GM19023 (cell line): Measurements from ENCODE around the gene ARMH4.
"Not testable (repeated sequence)": the region's sequence is repeated elsewhere in the genome, so short reads cannot be mapped to it uniquely, and the experiment has no call there.

Experiments used
- ATAC-seq: cut with Tn5 transposase; IDR thresholded peaks from one replicate; pipeline ENCODE4 v1.9.1; 2021; ENCODE audit warnings: mild to moderate bottlenecking, moderate library complexity; ENCODE audit not compliant: unreplicated experiment

ARMH4 gene

DNA sequence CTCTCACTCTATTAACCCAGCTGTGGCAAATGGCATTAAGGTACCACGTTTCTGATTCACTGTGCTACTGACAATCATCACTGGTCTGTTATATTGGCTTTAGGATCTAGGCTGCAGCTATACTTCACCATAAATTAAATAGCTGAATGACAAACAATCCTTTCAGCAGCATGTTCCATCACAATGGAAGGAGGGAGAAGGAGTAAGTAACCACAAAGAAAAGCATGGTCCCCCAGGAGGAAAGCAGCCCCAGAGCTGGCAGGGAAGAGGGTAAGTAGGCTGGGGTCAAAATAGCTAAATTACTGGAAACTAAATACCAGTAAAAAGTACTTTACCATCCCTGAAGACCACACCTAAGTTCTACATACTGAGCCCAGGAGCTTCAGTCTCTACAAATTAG lies 2.8 kb downstream of the ARMH4 start:
- ATAC-seq = no peak

DNA sequence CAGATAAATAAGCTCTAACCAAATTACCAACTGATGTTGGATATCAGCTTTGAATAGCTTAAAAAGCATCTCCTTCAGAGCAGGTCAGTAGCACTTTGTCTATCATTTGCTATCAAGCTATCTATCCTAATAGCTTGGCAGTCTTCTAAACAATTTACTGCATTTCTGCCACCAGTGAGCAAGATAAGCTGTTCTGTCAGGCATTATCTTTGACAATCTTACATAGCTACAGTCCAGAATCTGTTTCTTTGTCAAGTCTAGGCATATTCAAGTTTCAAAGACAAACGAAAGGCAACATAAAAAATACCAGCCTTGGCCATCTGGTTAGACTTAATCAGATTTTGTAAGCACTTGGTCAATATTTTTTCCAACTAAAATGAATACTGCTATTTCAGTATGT lies 5.6 kb downstream of the ARMH4 start:
- no peak for ATAC-seq

DNA sequence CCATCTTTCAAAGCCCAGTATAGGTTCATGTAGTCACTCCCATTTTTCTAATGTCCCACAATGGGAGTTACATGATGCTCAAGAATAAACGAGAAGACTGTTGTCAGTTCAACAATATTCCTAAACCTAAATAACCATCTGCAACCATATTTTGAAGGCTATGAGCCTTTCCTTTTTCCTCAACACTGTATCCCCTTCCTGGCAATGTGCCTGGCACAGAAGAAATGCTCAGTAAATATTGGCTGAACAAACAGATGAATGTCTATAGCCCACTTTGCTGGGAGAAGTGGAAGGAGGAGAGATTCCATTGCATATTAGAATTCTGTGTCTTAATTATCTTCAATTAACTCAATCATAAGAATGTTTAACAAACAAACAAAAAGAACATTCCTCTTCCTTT lies 6.1 kb downstream of the ARMH4 start:
- no peak for ATAC-seq

DNA sequence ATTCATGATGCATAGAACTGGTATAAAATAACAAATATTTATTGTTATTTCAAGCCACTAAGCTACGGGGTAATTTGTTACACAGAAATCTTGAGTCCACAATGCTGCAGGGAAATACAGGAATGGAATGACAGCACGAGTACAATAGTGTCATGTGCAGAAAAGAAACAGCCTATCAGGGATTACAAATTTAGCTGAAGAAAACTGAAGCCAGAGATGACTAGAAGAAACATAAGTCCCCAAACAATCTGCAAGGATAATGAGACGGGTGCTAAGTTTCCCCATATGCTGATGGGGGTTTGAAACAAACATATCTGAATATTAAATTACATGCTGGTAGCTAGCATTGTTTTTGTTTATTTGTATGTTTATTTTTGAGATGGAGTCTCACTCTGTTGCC lies 8.9 kb downstream of the ARMH4 start:
- ATAC-seq = no peak

DNA sequence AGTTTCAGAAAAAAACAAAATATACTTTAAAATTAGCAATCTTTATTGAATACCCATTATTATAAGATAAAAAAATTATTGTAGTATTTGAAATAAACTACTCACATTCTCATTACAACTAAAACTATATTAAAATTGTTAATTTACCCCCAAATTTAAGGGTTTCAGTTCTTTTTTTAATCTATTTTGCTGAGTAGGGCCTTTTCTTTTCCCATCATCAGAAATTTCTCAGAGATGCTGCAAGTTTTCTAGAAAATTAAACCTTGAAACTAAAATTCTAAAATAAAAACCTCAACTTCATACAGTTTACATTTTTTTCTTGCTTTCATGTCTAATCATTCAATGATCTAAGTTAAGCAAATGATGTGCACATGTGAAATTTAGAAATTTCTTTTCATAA lies 10.1 kb downstream of the ARMH4 start:
- no peak for ATAC-seq

DNA sequence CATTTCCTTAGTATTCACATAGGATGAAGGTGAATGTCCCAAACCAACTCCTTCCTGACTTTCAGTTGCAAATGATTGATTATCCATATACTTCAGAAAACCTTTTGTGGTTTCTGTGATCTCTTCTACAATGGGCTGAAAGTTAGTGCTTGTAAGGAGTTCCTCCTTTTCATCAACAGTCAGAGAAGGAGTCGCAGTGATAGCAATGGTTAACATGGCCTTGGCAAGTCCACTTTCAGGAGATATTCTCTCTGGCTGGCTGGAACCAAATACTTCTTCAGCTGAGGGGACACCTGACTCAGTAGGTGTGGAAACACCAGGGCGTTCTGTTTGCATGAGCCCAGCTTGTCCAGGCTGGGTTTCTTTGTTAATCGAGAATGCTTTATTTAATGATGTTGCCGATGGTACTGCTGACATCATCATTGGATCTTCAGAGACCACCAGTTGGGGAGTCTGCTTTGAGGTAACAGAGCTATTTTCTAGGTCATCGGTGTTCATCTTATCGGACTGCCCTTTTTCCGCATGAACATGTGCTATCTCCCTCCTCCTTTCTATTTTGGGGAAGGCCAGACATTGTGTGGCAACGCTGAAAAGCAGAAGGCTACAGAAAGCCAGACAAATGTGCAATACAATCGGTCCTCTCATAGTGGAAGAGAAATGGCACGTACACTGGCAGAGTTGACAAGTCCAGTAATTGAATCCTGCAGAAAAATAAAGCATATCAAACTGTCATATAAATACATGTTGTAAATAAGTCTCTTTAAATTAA lies 13.1 kb downstream of the ARMH4 start:
- no peak for ATAC-seq

DNA sequence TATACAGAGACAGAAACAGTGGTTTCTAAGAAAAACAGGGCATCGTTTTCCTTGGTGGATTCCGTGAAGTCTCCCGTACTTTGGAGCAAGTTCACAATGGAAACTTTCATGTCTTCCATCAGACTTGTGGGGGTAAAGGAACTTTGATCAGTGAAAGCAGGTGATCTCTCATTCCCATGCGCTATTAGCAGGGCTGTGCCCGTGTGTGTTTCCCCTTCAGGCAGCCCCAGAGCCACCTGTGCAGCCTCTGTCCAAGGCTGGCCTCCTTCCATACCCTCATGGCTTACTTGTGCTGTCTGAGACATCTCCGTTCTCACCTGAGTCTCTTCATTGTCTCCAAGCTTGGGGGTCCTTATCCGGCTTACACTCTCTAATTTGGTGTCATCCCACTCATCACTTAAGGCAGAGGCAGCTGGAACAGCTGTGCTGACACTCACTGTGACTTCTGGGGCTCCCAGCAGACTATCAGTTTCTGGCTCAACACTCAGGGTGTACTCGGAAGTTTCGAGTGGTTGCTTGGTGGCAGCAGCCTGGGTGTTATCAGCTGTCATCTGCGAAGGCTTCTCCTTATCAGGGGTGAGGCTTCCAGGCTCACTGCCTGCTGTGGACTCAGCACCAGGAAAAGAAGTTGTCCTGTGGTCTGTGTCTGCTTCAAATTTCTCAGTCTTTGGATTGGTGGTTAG lies 13.8 kb downstream of the ARMH4 start:
- peak; percentile 66 for ATAC-seq

DNA sequence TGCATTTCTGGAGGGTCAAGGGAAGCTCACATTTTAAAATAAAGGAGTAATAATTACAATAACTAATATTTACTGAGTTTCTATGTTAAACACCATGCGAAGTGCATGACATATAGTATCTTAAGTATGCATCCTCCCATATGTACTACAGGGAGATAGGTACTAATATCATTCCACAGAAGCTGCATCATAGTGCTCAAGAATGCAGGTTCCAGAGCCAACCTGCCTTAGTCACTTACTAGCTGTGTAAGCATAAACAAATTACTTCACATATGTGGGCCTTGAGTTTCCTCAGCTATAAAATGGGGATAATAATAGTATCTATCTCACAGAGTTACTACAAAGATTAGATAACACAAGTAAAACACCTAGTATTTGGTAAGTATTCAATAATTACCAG lies 18.3 kb downstream of the ARMH4 start:
- ATAC-seq = no peak

DNA sequence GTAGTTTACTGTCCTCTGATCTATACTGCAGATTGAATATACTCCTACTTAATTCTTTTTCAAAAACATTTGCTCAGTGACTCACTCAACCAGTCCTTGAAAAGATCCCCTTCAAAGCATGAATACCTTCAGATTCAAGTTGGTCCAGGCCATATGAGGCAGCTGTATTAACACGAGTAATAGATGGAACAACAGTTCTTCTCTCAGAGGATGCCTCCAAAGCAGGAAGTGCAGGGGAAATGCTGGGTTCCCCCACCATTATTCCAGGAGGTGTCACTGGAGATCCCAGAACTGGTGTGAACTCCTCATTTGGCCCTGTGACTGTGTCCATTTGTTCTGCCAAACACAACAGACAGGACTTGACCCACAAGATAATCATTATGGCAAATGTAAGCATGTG lies 20.6 kb downstream of the ARMH4 start:
- no peak for ATAC-seq

DNA sequence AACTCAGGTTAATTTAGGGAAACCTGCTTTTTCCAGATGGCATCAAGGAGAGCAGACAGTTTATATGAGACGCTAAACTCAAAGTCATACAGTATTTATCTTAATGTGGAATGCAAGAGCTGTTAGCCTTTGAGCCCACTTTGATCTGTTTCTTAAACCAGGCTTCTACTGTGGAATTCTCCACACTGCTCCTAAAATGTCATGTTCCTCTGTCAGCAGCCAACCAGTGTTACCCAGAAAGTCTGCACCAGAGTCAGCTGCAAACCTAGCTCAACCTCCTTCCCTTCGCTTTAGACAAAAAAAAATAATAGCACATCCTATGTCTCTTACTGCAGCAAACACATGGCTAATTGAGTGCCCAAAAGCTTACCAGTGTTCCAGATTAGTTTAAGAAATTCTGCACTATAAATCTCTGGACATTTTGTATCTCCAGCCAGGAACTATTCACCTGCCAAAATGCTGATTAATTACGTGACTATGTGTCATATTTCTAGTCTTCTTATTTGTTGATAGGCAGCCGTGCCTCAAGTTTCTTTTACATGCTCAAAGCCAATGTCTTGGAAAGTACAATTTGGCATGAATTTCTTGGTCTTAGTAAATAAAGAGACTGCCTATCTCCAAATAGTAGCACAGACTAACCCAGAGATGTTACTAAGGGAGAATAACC lies 21.8 kb downstream of the ARMH4 start:
- ATAC-seq = no peak

DNA sequence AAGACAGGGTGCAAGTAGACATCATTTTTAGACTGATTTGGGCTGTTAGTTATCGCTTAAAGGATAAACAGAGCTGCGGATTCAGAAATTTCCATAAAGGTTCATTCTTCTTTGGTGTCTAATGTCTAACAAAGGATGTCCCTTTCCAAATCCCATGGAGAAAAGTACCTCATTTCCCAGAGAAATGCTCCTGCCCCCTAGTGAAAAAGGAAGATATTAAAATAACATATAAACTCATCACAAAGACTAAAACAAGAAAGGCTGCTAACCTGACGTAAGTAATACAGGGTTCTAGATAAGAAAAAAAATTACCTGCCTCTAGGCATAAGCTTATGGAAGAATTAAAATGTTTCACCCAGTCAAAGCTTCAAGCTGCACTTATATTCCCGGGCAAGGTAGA lies 22.8 kb downstream of the ARMH4 start:
- ATAC-seq = no peak

DNA sequence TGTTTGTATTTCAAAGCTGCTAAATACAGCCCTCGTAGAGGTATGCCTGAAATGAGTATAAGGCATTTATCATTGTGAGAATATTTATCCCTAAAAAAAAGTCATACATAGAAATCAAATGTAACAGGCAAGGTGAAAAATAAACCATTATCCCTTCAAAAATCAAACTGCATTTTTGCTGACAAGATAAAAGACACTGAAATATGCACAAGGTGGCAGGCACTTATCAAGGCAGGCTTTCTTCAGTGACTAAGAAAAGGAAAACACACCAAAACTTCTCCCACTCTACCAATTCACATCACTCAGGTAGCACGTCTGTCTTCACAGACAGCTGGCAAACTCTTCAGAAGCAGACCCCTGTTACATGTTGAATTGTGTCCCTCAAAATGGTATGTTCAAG lies 23.6 kb downstream of the ARMH4 start:
- no peak for ATAC-seq

DNA sequence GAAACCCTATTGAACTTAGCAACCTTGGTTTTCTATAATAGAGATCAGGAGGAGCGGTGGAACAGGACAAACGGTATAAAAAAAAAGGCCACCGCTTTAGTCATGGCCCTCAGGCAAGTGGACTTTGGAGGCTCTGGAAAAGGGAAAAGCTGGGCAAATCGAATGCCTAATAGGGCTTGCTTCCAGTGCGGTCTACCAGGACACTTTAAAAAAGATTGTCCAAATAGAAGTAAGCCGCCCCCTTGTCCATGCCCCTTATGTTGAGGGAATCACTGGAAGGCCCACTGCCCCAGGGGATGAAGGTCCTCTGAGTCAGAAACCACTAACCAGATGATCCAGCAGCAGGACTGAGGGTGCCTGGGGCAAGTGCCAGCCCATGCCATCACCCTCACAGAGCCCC lies 29.5 kb downstream of the ARMH4 start:
- not testable (repeated sequence) for ATAC-seq

DNA sequence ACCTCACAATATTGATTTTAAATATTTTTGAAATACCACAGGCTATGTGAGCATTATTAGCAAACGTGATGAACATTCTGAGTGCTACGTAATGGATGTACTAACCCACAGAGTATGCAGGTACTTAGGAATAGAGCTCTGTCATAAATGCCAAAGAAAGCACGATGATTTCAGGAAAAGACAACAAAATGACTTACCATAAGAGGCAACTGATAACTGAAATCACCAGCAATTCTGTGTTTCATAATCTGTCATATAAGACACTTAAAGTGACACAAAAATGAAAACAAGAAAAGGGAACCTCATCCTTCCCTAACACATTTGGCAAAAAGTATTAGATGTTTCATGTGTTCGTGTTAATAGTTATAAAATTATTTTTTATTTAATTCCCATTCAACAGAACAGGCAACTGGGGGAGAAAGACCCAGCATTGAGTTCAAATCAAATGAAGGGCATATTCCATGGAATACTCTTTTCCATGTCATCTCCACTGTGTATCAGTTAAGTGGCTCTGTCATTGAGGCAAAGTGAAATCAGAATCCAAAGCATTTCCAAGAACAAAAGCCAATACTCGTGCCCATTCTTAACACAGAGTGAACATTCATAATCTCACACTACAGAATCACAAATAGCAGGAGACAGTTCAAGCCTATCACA lies 30.4 kb downstream of the ARMH4 start:
- ATAC-seq = no peak

DNA sequence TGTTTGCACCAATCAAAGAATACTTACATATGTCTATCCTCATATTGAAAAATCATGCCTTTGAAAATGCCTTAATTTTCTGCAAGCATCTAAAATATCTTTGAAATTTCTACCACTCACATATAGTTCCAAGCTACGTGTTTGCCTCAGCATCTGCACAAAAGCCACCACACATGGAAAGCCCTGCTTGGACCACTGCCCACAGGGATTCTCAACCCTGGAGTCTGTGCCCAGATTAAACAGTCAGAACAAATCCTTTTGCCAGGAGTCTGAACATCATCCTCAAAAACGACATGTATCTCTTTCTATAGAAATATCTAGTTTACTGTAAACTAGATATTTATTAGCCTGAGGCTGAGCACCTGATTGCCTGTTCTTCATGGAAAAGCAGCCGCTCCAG lies 32.6 kb downstream of the ARMH4 start:
- ATAC-seq = no peak

DNA sequence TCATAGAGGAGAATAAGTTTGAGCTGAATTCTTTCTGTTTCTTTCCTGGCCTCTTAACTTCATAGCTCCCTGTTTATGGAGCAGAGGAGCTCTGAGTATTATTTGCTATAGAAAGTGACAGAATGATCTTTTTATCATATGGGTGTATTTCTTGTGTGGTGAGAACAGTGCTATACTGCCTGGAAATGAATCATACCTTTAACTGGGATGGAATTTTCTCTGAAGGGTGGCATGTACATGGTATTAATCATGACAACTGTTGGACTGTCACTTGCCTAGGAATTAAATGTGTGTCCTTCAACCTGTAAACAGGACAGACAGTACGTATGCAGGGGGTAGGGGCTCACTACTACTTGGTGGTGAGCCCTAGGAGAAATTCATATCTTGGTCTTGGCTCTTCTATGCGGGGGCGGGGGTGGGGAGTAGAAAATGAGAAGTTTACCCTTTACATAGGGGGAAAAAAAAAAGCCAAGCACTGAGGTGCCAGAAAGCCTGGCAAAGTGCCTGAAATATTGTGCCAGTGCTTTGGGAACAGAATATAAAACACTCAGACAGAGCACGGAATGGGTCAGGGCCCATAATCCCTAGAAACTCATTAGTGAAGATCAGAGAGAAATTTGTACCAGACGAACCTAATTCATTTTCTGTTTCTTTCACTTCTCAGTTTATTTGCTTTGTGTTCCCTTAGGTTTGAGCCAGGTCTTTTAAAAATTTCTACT lies 33.8 kb downstream of the ARMH4 start:
- no peak for ATAC-seq

DNA sequence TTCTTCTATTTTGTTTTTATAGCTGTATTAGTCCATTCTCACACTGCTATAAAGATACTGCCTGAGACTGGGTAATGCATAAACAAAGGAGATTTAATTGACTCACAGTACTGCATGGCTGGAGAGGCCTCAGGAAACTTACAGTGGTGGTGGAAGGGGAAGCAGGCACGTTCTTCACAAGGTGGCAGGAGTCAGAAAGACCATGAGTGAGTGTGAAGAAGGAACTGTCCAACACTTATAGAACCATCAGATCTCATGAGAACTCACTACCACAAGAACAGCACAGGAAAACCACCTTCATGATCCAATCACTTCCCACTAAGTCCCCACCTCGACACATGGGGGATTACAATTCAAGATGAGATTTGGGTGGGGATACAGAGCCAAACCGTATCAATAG lies 42.3 kb downstream of the ARMH4 start:
- ATAC-seq = no peak

DNA sequence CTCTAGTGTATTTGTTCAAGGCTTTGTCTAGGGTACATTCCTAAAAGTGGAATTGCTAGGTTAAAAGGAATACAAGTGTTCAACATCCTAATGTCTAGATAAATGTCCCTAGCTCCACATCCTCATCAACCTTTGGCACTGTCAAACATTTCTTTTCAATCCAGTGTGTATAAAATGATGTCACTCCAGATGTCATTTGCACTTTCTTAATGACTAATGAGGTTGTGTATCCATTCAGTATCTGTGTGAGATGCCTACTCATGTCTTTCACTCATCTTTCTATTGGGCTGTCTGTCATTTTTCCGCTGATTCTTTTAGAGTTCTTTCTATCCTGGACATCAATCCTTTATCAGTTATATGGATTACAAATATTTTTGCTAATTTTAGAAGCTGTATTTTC lies 43.3 kb downstream of the ARMH4 start:
- no peak for ATAC-seq

DNA sequence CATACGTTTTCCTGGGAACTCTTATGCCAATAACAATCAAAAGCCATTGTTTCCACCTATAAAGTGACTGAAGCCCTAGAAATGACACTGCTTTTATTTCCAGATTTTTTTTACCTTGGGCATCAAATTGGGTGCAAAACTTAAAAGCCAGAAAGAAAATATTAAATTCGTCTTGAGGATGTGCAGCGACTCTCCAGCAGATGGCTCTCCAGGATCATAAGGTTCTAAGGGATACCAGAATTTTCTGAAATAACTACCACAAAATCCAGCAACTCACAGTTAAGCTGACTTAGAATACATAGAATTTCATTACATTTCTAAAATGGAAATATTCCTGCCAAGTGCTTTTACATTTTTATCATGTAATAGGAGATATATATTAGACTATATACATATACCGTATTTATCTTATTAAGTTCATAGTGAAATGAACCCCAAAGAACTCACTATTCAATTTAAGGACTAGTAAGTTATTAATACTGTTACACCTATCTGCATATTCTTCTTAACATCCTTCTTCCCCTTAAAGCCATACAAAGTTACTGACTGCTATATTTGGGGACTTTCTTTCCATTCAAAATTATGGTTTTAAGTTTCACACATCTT lies 44.0 kb downstream of the ARMH4 start:
- ATAC-seq = no peak

DNA sequence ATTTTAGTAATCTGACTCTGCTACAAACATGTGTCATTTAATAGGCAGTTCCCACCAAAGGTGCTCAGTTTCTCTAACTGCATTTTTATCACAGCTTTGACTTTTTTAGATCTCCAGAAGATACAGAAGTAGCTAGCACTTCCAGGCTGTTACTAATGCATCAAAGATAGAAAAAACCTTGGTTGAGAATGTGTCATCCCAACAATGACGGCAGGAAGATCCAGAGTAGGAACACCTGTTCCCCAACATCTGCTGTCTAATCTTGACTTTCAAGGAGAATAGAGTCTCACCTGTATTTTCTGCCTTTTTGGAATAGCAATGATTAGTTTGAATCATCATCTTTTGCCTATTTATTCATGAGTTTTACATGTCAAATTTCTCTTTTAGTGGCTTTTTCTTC lies 45.0 kb downstream of the ARMH4 start:
- ATAC-seq = no peak

DNA sequence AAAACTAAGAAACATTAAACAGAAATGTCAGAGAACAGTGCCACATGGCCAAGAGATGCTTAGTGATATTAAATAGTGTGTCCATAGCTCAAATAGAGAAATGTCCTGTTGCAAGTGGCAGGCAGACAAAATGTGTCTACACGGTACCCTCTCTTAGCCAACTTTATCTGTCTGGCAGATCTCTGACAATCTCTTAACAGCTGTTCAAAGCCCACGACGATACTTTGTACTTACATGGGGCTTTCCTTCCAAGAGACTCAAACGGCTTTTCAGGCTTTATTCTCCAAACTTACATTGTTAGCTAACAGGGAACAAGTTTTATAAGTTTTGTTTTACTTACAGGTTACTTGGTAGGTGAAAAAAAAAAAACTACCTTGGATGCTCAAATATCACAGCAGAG lies 45.6 kb downstream of the ARMH4 start:
- no peak for ATAC-seq
